ENCODE measurements around the gene BST2. TPM values are rescaled to one million over a fixed set of nuclear protein-coding genes. Genes with fewer than 3 reads are reported as not detected.

Gene BST2
- total RNA-seq, 1 experiment from 2014 or later, result 22.8 TPM

GRCh38 chr19:17370026-17370587, 35.3 kb downstream of the BST2 start:
- no peak overlapping the region for H3K4me3 Mint-ChIP-seq
- DNase-seq (ENCODE audit: low spot score) (no peak), ATAC-seq (no peak)
- ChIA-PET CTCF (no interaction called here), POLR2A (no interaction called here)
- peaks cover 2% of the 10 kb centered on the region; the same call in 1 of the 2 replicates for H3K27me3 Mint-ChIP-seq (ENCODE audit: low read depth)
- peaks cover 6% of the 10 kb centered on the region; the same call in 1 of the 2 replicates for H3K4me1 Mint-ChIP-seq
- TF ChIP-seq ELF4 (CRISPR knock-in tag; IDR thresholded peaks at IDR 0.05; ENCODE audit: low read depth), result no peak
- TF ChIP-seq IRF2 (CRISPR knock-in tag; IDR thresholded peaks at IDR 0.05; ENCODE audit: borderline replicate concordance, low read depth), result no peak
- no peak for TF ChIP-seq GRHL2 (CRISPR knock-in tag; IDR thresholded peaks at IDR 0.05; ENCODE audit: insufficient replicate concordance, severe bottlenecking)
- TF ChIP-seq, protein P1, sequence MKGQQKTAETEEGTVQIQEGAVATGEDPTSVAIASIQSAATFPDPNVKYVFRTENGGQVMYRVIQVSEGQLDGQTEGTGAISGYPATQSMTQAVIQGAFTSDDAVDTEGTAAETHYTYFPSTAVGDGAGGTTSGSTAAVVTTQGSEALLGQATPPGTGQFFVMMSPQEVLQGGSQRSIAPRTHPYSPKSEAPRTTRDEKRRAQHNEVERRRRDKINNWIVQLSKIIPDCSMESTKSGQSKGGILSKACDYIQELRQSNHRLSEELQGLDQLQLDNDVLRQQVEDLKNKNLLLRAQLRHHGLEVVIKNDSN (CRISPR knock-in tag; IDR thresholded peaks at IDR 0.05), result no peak
- no peak for TF ChIP-seq TP53 (CRISPR knock-in tag; IDR thresholded peaks at IDR 0.05)
- TF ChIP-seq ZBTB21 (CRISPR knock-in tag; IDR thresholded peaks at IDR 0.05; ENCODE audit: borderline replicate concordance), result no peak
- no peak for TF ChIP-seq FOXP4 (CRISPR knock-in tag; IDR thresholded peaks at IDR 0.05)
- TF ChIP-seq HMGA2 (CRISPR knock-in tag; IDR thresholded peaks at IDR 0.05), result no peak
- TF ChIP-seq, protein P2, sequence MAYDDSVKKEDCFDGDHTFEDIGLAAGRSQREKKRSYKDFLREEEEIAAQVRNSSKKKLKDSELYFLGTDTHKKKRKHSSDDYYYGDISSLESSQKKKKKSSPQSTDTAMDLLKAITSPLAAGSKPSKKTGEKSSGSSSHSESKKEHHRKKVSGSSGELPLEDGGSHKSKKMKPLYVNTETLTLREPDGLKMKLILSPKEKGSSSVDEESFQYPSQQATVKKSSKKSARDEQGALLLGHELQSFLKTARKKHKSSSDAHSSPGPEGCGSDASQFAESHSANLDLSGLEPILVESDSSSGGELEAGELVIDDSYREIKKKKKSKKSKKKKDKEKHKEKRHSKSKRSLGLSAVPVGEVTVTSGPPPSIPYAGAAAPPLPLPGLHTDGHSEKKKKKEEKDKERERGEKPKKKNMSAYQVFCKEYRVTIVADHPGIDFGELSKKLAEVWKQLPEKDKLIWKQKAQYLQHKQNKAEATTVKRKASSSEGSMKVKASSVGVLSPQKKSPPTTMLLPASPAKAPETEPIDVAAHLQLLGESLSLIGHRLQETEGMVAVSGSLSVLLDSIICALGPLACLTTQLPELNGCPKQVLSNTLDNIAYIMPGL (CRISPR knock-in tag; IDR thresholded peaks at IDR 0.05), result no peak
- no peak for TF ChIP-seq MYBL2 (CRISPR knock-in tag; IDR thresholded peaks at IDR 0.05)
- TF ChIP-seq PRRX2 (CRISPR knock-in tag; IDR thresholded peaks at IDR 0.05), result no peak
- TF ChIP-seq, protein P3, sequence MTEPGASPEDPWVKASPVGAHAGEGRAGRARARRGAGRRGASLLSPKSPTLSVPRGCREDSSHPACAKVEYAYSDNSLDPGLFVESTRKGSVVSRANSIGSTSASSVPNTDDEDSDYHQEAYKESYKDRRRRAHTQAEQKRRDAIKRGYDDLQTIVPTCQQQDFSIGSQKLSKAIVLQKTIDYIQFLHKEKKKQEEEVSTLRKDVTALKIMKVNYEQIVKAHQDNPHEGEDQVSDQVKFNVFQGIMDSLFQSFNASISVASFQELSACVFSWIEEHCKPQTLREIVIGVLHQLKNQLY (CRISPR knock-in tag; IDR thresholded peaks at IDR 0.05), result no peak
- TF ChIP-seq GABPB1 (CRISPR knock-in tag; IDR thresholded peaks at IDR 0.05), result no peak
- TF ChIP-seq IRF1 (CRISPR knock-in tag; IDR thresholded peaks at IDR 0.05), result no peak
- TF ChIP-seq FOXK1 (CRISPR knock-in tag; IDR thresholded peaks at IDR 0.05), result no peak
- TF ChIP-seq ZNF263 (CRISPR knock-in tag; IDR thresholded peaks at IDR 0.05; ENCODE audit: low read depth), result no peak
- H3K9me3 Mint-ChIP-seq, result no peaks in the 10 kb centered on the region
- no peak overlapping the region for H3K27ac Mint-ChIP-seq
- H3K36me3 Mint-ChIP-seq, result no peaks in the 10 kb centered on the region

- DNase-seq (ENCODE audit: low spot score) (no peak), ATAC-seq (no peak)
- H3K36me3 Mint-ChIP-seq, result no peaks in the 10 kb centered on the region
- ChIA-PET POLR2A (no interaction called here), CTCF (interaction anchor here (0.9 to 1.7 kb wide), 4 partner anchors 10 to 131 kb away, joined by 3 to 8 read pairs (median 4); no protein-coding TSS in a partner anchor)
- no peak overlapping the region for H3K27ac Mint-ChIP-seq
- H3K9me3 Mint-ChIP-seq, result no peaks in the 10 kb centered on the region
- H3K27me3 Mint-ChIP-seq (ENCODE audit: low read depth), result peaks cover 6% of the 10 kb centered on the region
- no peak for TF ChIP-seq MAX (CRISPR knock-in tag; IDR thresholded peaks at IDR 0.05)
- H3K4me1 Mint-ChIP-seq, result peaks cover 4% of the 10 kb centered on the region; the same call in 1 of the 2 replicates
- H3K4me3 Mint-ChIP-seq, result no peak overlapping the region
These were observed 40.1 kb downstream of the BST2 start for GRCh38 chr19:17365361-17365760.
